Cardiac septum (tissue), 1 donor: ENCODE results near the gene MORC3. TPM values are rescaled to one million over a fixed set of nuclear protein-coding genes. Genes with fewer than 3 reads are reported as not detected.
A peak's percentile ranks its signal among the peaks of the same experiment; 100 is the strongest.
"Not testable (repeated sequence)": the region's sequence is repeated elsewhere in the genome, so short reads cannot be mapped to it uniquely, and the experiment has no call there.

Experiments
- DNase-seq: peaks from one replicate; pipeline ENCODE4 v3.0.0-alpha.2; 2020; ENCODE audit warnings: low spot score
- intact Hi-C: fragments of 100-400 bp; cut with DNase I; formaldehyde crosslinking; loops from one replicate; pipeline ENCODE4 v1.14.0; 2022
- total RNA-seq: library from RNA; stranded (reverse); fragmentation: NEBNext Ultra II Directional; extraction: Animal tissue kit (Norgen Biotek cat#: 25700); gene quantifications from one replicate; pipeline ENCODE4 v1.2.1, GENCODE V29; 2021
- donor health status: DM: no; HTN: no; CAD: no.

Gene MORC3
- total RNA-seq, 1 donor from 2014 or later: 18.5 TPM

DNA sequence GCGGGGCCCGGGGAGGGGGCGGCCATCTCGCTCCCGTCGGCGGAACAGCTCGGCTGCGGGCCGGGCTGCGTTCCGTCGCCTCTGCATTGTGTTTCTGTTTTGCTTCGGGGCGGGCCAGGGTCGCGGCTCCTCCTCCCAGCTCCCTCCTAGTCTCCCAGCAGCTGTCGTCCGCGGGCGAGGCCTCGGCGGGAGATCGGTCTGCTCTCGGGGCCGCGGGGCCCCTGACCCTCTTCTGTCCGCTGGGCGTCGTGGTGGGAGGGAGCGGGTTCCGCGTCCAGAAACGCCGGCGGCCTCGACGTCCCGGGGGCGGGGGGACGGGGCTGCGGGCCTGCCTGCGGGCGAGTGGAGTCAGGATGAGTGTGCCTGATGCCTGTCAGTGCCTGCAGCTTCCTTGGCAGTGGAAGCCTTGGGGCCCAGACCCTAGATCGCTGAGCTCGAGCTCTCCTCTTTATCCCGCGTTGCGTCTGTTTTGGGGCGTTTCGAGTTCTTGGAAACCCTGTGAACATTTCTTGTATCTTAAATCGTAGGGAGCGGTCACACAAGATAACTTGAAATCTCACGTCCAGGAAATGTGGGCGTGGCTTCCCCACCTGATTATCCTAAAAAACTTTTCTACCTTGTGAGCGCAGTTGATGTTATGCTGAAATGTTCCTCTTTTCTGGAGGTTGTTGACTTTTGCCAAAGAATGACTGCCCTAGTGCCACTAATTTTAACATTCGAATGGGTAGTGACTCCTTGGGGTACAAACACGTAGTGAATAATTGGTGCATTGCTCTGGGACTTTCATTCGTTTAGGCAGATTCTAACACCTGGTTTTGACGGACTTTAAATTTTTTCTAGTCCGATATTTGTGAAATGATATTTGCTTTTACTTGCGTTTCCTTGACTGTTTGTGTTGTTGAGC is 676 bp downstream of the MORC3 start:
- peak; percentile 89 for DNase-seq
- intact Hi-C loops: loop anchor here (5.0 kb wide), 3 partner anchors 163 to 253 kb away; partner anchors contain the start of genes CBR3 and DOP1B

DNA sequence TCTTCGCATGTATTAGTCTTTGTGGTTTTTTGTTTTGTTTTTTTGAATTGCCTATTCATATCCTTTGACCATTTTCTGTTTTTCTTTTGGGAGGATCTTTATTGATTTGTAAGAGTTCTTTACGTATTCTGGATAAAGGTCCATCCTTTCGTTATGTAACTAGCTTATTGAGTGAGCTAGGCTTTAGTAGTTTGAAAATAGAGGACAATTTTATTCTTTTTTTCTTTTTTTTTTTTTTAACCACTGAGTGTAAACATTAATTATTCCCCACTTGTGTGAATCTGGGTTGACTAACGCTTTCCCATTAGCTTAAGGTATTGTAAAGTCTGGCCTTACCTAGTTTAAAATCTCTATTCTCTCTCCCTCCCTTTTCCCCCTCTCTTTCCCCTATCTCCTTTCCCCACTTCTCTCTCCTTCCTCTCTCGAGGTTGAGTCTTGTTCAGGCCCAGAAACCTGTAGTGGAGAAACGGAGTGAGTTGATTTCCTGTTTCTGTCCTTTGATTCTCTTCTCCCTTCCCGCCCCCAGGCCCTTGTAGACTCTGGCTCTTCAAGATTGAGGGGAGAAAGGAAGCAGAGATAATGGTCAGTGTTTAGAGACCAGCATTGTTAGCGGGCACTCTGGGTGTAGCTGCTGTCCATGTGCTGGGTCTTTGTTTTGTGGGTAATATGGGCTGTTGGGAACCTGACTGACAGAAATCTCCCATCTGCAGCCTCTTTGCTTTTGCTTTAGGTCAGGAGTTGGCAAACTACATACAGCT is 1.5 kb downstream of the MORC3 start:
- no peak for DNase-seq
- intact Hi-C loops: loop anchor here (5.0 kb wide), 3 partner anchors 164 to 254 kb away; partner anchors contain the start of genes CBR3 and DOP1B

DNA sequence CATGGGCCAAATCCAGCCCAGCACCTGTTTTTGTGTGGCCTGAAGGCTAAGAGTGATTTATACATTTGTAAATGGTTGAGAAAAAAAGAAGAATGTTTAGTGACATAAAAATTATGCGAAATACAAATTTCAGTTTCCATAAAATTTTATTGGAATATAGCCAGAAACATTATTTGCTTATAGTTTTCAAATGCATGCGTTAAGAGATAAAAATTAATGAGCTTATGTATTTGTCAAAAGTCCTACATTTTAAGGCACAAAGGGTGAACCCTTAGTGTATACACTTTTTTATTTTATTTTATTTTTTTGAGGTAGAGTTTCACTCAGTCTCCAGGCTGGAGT is 2.1 kb downstream of the MORC3 start:
- intact Hi-C loops: loop anchor here (5.0 kb wide), 3 partner anchors 165 to 255 kb away; partner anchors contain the start of genes CBR3 and DOP1B

GRCh38 chr21:36323032-36323431 is 3.0 kb downstream of the MORC3 start:
- intact Hi-C loops: loop anchor here (5.0 kb wide), 3 partner anchors 166 to 256 kb away; partner anchors contain the start of genes CBR3 and DOP1B
- no peak for DNase-seq

More for the DNA sequence above, 2.1 kb downstream of the MORC3 start:
- DNase-seq: no peak

DNA sequence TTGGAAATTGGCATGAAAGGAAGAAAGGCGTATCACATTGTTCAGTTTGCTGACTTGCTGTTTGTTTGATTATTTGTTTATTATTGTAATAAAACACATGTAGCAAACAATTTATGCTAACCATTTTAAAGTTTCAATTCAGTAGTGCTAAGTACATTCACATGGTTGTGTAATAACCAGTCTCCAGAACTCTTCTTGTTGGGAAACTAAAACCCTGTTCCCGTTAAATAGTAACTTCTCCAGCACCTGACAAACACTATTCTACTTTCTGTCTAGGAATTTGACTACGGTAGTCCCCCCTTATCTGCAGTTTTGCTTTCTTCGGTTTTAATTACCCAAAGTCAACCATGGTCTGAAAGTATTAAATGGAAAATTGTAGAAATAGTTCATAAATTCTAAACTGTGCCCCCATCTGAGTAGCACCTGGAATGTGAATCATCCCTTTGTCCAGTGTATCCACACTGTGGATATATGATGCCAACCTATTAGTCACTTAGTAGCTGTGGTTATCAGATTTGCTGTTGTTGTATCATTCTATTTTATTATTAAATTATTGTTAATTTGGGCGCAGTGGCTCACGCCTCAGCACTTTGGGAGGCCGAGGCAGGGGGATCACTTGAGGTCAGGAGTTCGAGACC is 5.5 kb downstream of the MORC3 start:
- no peak for DNase-seq
- intact Hi-C loops: no loop called here

GRCh38 chr21:36330904-36331303 is 10.9 kb downstream of the MORC3 start:
- intact Hi-C loops: loop anchor here (2.0 kb wide), 1 partner anchor 190 kb away; no protein-coding TSS in a partner anchor
- no peak for DNase-seq

DNA sequence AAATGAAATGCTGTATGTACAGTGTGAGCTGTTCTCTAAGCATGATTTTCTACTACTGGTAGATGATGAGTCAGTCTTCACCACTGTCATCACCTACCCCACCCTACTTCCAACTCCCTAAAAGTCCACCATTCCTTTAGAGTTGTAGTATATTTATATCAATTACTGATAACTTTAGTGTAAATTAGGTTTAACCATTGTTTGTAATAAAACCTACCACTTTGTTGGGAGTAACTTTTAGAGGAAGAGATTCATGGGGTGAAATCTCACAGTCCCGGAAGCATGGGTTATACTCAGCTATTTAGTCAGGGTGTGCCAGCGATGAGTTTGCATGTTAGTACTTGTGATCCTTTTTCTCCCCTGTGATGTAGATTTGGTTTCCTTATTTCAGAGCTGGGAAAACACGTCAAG is 17.1 kb downstream of the MORC3 start:
- DNase-seq: no peak
- intact Hi-C loops: no loop called here

DNA sequence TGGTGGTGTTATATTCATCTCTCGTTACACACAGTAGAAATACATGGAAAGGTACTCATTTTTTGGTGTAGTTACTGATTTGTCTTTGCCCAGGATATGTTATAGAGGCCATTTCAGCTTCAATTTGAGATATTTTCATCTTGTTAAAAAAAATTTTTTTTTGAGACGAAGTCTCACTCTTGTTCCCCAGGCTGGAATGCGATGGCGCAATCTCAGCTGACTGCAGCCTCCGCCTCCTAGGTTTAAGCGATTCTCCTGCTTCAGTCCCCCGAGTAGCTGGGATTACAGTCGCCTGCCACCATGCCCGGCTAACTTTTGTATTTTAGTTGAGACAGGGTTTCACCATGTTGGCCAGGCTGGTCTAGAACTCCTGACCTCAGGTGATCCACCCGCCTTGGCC is 19.0 kb downstream of the MORC3 start:
- DNase-seq: no peak
- intact Hi-C loops: no loop called here

DNA sequence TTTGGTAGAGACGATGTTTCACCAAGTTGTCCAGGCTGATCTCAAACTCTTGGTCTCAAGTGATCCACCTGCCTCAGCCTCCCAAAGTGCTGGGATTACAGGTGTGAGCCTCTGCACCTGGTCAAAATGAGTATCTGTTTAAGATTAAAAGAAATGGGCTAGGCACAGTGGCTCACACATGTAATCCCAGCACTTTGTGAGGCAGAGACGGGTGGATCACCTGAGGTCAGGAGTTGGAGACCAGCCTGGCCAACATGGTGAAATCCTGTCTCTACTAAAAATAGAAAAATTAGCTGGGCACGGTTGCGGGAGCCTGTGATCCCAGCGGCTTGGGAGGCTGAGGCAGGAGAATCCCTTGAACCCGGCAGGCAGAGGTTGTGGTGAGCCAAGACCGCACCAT is 22.6 kb downstream of the MORC3 start:
- DNase-seq, intact Hi-C loops: not testable (repeated sequence)

DNA sequence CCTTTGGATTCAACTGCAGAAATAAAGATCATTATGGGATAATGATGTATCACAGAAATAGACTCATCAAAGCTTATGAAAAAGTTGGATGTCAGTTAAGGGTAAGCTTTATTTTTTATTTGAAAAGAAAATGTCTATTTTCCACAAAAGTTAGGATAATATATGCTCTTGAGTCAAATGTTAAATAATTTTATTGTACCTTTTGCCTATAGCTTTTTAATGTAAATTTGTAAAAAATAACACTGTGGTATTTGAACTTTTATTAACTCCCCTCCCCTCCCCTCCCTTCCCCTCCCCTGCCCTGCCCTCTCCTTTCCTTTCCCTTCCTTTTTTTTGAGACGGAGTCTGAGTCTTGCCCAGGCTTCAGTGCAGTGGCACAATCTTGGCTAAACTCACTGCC is 24.9 kb downstream of the MORC3 start:
- intact Hi-C loops: no loop called here
- DNase-seq: no peak

DNA sequence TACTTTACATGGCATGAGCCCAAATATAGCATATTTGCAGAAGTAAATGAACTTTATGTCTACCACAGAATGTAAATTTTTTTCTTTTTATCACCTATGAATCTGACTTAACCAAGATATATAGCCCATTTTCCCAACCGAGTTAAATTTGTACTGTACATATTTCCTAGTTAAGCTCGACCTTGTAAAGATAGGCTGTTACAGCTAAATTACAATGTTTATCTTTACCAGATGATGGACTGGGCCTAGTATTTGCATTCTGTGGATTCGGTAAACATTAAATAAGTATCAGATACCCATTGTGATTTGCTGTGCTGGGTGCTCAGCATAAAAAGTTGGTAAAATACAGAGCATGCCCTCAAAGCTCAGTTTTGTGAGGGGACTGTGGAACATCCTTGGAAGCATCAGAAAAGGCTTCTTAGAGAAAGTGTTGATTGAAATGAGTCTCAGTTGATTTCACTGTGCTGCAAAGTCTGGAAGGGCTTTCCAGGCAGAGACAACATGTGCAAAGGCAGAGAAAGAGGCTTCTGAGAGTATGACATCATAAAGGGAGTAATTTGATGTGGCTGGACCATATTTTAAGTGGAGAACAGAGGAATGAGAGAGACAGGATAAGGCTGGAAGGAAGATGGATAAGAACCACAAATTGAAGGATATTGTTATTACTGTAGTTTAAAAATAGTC is 27.4 kb downstream of the MORC3 start:
- intact Hi-C loops: no loop called here

GRCh38 chr21:36347962-36348328 is 27.9 kb downstream of the MORC3 start:
- DNase-seq: no peak
- intact Hi-C loops: no loop called here

More for the DNA sequence above, 27.4 kb downstream of the MORC3 start:
- no peak for DNase-seq

DNA sequence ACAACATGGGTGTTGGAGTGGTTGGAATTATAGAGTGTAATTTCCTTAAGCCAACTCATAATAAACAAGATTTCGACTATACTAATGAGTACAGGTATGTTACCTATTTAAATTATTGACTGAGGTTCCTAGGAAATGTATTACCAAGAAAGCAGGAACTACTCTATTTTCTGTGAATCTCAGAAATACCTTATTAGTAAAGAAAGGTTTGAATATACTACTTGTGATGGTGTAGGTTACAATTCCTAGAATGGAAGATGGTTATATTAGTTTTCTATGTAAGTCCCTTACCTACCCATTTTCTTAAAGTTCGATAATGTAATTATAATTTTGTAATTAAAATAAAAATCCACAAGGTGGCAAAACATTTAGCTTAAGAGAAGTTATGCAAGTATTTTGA is 29.3 kb downstream of the MORC3 start:
- intact Hi-C loops: no loop called here
- DNase-seq: no peak

DNA sequence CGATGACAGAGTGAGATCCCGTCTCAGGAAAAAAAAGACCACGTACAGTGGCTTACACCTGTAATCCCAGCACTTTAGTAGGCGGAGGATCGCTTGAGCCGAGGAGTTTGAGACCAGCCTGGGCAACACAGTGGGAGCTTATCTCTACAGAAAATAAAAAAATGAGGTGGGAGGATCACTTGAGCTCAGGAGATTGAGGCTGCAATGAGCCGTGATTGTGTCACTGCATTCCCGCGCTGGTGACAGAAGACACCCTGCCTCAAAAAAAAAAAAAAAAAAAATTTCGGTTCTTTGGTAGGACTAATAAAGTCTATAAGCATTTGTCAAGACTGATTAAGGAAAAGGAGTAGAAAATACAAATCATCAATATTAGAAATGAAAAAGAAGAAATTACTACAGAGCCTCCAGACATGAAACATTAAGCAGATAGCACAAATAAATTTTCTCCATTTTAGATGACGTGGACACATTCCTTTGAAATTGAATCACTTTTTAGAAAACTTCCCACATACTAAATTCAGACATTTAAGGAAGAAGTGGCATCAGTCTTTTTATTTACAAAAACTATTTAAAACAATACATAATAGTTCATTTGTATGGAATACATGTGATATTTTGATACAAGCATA is 30.4 kb downstream of the MORC3 start:
- intact Hi-C loops: no loop called here
- DNase-seq: no peak

GRCh38 chr21:36354918-36355680 is 35.1 kb downstream of the MORC3 start:
- intact Hi-C loops: no loop called here

GRCh38 chr21:36355868-36356267 is 35.9 kb downstream of the MORC3 start:
- DNase-seq: no peak
- intact Hi-C loops: no loop called here

More at GRCh38 chr21:36354918-36355680, 35.1 kb downstream of the MORC3 start:
- DNase-seq: no peak

DNA sequence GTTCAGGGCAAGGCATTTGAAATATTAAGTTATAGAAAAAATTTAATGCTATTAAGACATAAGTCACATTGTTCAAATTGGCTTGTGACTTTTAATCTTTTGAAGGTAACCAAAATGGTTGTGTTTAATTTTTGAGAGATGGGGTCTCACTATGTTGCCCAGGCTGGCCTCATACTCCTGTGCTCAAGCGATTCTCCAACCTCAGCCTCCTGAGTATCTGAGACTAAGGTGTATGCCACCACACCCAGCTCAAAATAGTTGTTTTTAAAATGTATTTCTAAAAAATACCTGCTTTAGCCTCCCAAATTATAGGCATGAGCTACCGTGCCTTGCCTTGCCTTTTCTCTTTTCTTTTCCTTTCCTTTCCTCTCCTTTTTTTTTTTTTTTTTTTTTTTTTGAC is 39.2 kb downstream of the MORC3 start:
- intact Hi-C loops: no loop called here
- no peak for DNase-seq

GRCh38 chr21:36369064-36369685 is 49.2 kb downstream of the MORC3 start:
- intact Hi-C loops: no loop called here
- no peak for DNase-seq
